ENCODE results near the gene ZDBF2.

DNA sequence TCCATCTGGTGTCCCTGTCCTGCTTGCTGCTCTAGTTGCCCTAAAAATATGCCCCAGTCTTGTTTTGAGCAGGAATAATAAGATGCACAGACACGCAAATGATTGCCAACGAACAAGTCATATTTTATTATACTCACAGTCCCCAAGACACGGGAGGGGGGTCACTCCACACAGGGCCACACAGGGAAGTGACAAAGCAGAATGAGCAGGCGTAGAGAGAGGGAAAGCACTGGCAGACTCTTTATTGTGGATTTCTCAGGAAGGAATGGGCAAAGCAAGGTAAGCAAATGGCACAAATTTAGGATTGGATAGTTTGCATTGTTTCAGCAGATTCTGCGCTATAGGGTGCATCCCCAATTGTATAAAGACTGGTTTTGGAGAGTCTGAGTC is 20.7 kb upstream of the ZDBF2 start:
- TF ChIP-seq, protein P1, sequence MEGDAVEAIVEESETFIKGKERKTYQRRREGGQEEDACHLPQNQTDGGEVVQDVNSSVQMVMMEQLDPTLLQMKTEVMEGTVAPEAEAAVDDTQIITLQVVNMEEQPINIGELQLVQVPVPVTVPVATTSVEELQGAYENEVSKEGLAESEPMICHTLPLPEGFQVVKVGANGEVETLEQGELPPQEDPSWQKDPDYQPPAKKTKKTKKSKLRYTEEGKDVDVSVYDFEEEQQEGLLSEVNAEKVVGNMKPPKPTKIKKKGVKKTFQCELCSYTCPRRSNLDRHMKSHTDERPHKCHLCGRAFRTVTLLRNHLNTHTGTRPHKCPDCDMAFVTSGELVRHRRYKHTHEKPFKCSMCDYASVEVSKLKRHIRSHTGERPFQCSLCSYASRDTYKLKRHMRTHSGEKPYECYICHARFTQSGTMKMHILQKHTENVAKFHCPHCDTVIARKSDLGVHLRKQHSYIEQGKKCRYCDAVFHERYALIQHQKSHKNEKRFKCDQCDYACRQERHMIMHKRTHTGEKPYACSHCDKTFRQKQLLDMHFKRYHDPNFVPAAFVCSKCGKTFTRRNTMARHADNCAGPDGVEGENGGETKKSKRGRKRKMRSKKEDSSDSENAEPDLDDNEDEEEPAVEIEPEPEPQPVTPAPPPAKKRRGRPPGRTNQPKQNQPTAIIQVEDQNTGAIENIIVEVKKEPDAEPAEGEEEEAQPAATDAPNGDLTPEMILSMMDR (conservative IDR thresholded peaks at IDR 0.05 in 1 of 2, IDR thresholded peaks at IDR 0.05 in 1 of 2; ENCODE audit: low read depth in 1 of 2, low read length in 2 of 2), result no peak
- no peak for TF ChIP-seq EZH2 (IDR thresholded peaks at IDR 0.05; ENCODE audit: low read length, missing control alignments)

All from fibroblast of lung (primary cell).